PC-3 (cell line): ENCODE results near the gene TPCN2. TPM values are rescaled to one million over a fixed set of nuclear protein-coding genes. Genes with fewer than 3 reads are reported as not detected.

Experiments
- ATAC-seq: fragments of 200-7000 bp; cut with Tn5 transposase; 2 replicates; pipeline ENCODE4 v1.9.1; 2020; ENCODE audit warnings: mild to moderate bottlenecking, moderate library complexity
- BruUV-seq: library from RNA; stranded (reverse); fragments of 400-500 nt; replicated peaks from 2 replicates; lab custom pipeline; 2021; lab: Mats Ljungman, UMichigan
- CTCF ChIA-PET: fragments of 300-600 bp; sonication (Branson Sonifier 250); formaldehyde crosslinking; loops from one replicate; lab custom pipeline; 2022; ENCODE audit warnings: antibody characterized with exemption; lab: Charles Lee
- POLR2A ChIA-PET: fragments of 300-600 bp; sonication (Branson Sonifier 250); formaldehyde crosslinking; loops from one replicate; lab custom pipeline; 2022; ENCODE audit warnings: antibody characterized with exemption; ENCODE audit not compliant: unreplicated experiment; lab: Charles Lee
- DNase-seq: peaks from one replicate; pipeline ENCODE4 v3.0.0-alpha.2; 2015
- H2AFZ ChIP-seq: fragments of 300-600 bp; sonication (generic); 2 replicates; pipeline ENCODE4 v1.6.0; 2016; ENCODE audit warnings: antibody characterized with exemption, low read length
- H3F3A ChIP-seq: fragments of 300-600 bp; sonication (generic); one replicate; pipeline ENCODE4 v1.6.0; 2017; ENCODE audit warnings: antibody characterized with exemption, low read length, control low read depth, mild to moderate bottlenecking; ENCODE audit not compliant: unreplicated experiment
- H3K27ac ChIP-seq: fragments of 300-600 bp; sonication (generic); 2 replicates; pipeline ENCODE4 v1.5.1; 2016; ENCODE audit warnings: mild to moderate bottlenecking, low read length
- H3K27me3 ChIP-seq: fragments of 300-600 bp; sonication (generic); 2 replicates; pipeline ENCODE4 v1.6.1; 2016; ENCODE audit warnings: low read length, mixed read lengths
- H3K36me3 ChIP-seq: fragments of 300-600 bp; sonication (generic); 2 replicates; pipeline ENCODE4 v1.6.1; 2016; ENCODE audit warnings: low read depth, mixed run types, low read length, mixed read lengths
- H3K4me1 ChIP-seq: fragments of 300-600 bp; sonication (generic); 2 replicates; pipeline ENCODE4 v1.5.1; 2016; ENCODE audit warnings: low read length; ENCODE audit not compliant: insufficient read depth
- H3K4me2 ChIP-seq: fragments of 300-600 bp; sonication (generic); 2 replicates; pipeline ENCODE4 v1.6.0; 2016; ENCODE audit warnings: low read length
- H3K4me3 ChIP-seq: fragments of 300-600 bp; sonication (generic); 2 replicates; pipeline ENCODE4 v1.5.1; 2016; ENCODE audit warnings: mild to moderate bottlenecking, low read length, mixed read lengths
- H3K79me2 ChIP-seq: fragments of 300-600 bp; sonication (generic); 2 replicates; pipeline ENCODE4 v1.6.1; 2017; ENCODE audit warnings: low read length, mixed read lengths
- H3K9ac ChIP-seq: fragments of 300-600 bp; sonication (generic); 2 replicates; pipeline ENCODE4 v1.6.0; 2016; ENCODE audit warnings: mild to moderate bottlenecking, low read length
- H3K9me2 ChIP-seq: fragments of 300-600 bp; sonication (generic); replicated peaks from 2 replicates; pipeline ENCODE4 v1.6.1; 2016; ENCODE audit warnings: mixed run types, low read length, mixed read lengths
- H3K9me3 ChIP-seq: fragments of 300-600 bp; sonication (generic); 2 replicates; pipeline ENCODE4 v1.6.1; 2016; ENCODE audit warnings: low read length, mixed read lengths
- H4K20me1 ChIP-seq: fragments of 300-600 bp; sonication (generic); 2 replicates; pipeline ENCODE4 v1.6.1; 2016; ENCODE audit warnings: low read length, mixed read lengths
- CTCF ChIP-seq: fragments of 300-600 bp; sonication (generic); conservative IDR thresholded peaks from 2 replicates; pipeline ENCODE4 v1.5.1; 2017; ENCODE audit warnings: antibody characterized with exemption, low read depth, mild to moderate bottlenecking, low read length
- EZH2 ChIP-seq: fragments of 300-600 bp; sonication (generic); IDR thresholded peaks from one replicate; pipeline ENCODE4 v1.6.1; 2017; ENCODE audit warnings: antibody characterized with exemption, mild to moderate bottlenecking, low read length; ENCODE audit not compliant: unreplicated experiment
- EZH2phosphoT487 ChIP-seq: fragments of 300-600 bp; sonication (generic); IDR thresholded peaks from 2 replicates; pipeline ENCODE4 v1.6.1; 2018; ENCODE audit warnings: mild to moderate bottlenecking, antibody characterized with exemption, low read length, borderline replicate concordance
- intact Hi-C: fragments of 100-400 bp; cut with micrococcal nuclease; formaldehyde crosslinking; loops from 2 replicates; pipeline ENCODE4 v1.9.0; 2023
- total RNA-seq: library from RNA; depleted of rRNA; stranded (reverse); fragments of >200 nt; gene quantifications from 2 replicates; pipeline ENCODE4 v1.2.3, GENCODE V29; 2014

The TPCN2 gene
- total RNA-seq, 1 experiment from 2014 or later: 13.0 TPM

- no peak overlapping the region for H3K4me2 ChIP-seq
- H3K9ac ChIP-seq: no peak overlapping the region
- H3K9me2 ChIP-seq: no peaks in the 10 kb centered on the region
- no peaks in the 10 kb centered on the region for H3K79me2 ChIP-seq
- DNase-seq (no peak), ATAC-seq (no peak)
- no peaks in the 10 kb centered on the region for H4K20me1 ChIP-seq
- ChIA-PET POLR2A (no interaction called here), CTCF (no interaction called here)
- no peak for TF ChIP-seq EZH2
- TF ChIP-seq EZH2phosphoT487: no peak
- TF ChIP-seq CTCF: no peak
- H3K27ac ChIP-seq: no peak overlapping the region
- H3F3A ChIP-seq: no peaks in the 10 kb centered on the region
- H3K4me1 ChIP-seq: no peaks in the 10 kb centered on the region
- H3K36me3 ChIP-seq: no peaks in the 10 kb centered on the region; the same call in 1 of the 2 replicates
- no peaks in the 10 kb centered on the region for H3K27me3 ChIP-seq
- no peak overlapping the region for H3K4me3 ChIP-seq
- H2AFZ ChIP-seq: no peak overlapping the region
- no peaks in the 10 kb centered on the region for H3K9me3 ChIP-seq
- intact Hi-C loops: no loop called here
- no TSS peak for BruUV-seq
These were observed 13.6 kb downstream of the TPCN2 start for GRCh38 chr11:69062169-69062855.

GRCh38 chr11:69062873-69063651 lies 14.3 kb downstream of the TPCN2 start:
- BruUV-seq: no TSS peak

More at GRCh38 chr11:69062873-69063651, 14.3 kb downstream of the TPCN2 start:
- no peak for TF ChIP-seq EZH2phosphoT487
- TF ChIP-seq EZH2: no peak
- no peak for TF ChIP-seq CTCF
- no peak overlapping the region for H3K4me2 ChIP-seq
- no peaks in the 10 kb centered on the region for H4K20me1 ChIP-seq
- no peaks in the 10 kb centered on the region for H3K27me3 ChIP-seq
- H3K36me3 ChIP-seq: no peaks in the 10 kb centered on the region; the same call in 1 of the 2 replicates
- H3K9me3 ChIP-seq: no peaks in the 10 kb centered on the region
- no peak overlapping the region for H3K9ac ChIP-seq
- intact Hi-C loops: no loop called here
- H3K4me3 ChIP-seq: no peak overlapping the region
- no peaks in the 10 kb centered on the region for H3K4me1 ChIP-seq
- ATAC-seq (no peak), DNase-seq (no peak)
- no peaks in the 10 kb centered on the region for H3K9me2 ChIP-seq
- POLR2A ChIA-PET: no interaction called here
- CTCF ChIA-PET: no interaction called here
- H3F3A ChIP-seq: no peaks in the 10 kb centered on the region
- no peak overlapping the region for H2AFZ ChIP-seq
- no peaks in the 10 kb centered on the region for H3K79me2 ChIP-seq
- H3K27ac ChIP-seq: no peak overlapping the region
